GM12891 (cell line): Measurements from ENCODE around the gene UBE2D4.

ENCODE experiments used
- PAX5 ChIP-seq: IDR thresholded peaks from 2 replicates; pipeline ENCODE4 v1.6.1; 2011; ENCODE audit warnings: low read length, moderate library complexity, mild to moderate bottlenecking; ENCODE audit not compliant: insufficient read depth, severe bottlenecking
- POLR2A ChIP-seq: IDR thresholded peaks from 2 replicates; pipeline ENCODE4 v1.6.1; 2011; ENCODE audit warnings: low read depth, low read length, control low read depth
- POLR2AphosphoS5 ChIP-seq: IDR thresholded peaks from 2 replicates; pipeline ENCODE4 v1.6.1; 2011; ENCODE audit warnings: low read depth, low read length, control low read depth
- POU2F2 ChIP-seq: IDR thresholded peaks from 2 replicates; pipeline ENCODE4 v1.6.1; 2011; ENCODE audit warnings: low read depth, mild to moderate bottlenecking, control low read depth, low read length, moderate library complexity
- SPI1 ChIP-seq: IDR thresholded peaks from 2 replicates; pipeline ENCODE4 v1.6.1; 2011; ENCODE audit warnings: low read depth, low read length, control low read depth
- TAF1 ChIP-seq: IDR thresholded peaks from 2 replicates; pipeline ENCODE4 v1.6.1; 2011; ENCODE audit warnings: low read depth, low read length, control low read depth

DNA sequence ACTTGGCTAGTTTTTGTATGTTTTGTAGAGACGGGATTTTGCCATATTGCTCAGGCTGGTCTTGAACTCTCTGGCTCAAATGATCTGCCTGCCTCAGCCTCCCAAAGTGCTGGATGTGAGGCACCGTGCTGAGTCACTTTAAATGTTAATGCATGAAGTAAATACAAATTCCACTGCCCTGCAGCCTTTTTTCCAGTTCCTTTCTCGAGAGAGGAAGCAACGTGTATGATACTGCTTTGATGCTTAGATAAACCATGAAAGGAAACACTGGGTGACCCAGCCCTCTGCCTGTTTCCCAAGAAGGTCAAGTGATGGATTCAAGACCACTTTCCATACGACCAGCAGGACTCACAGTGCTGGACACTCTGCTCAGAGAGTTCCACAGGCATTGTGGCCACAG lies 45.6 kb upstream of the UBE2D4 start:
- TF ChIP-seq POLR2A (no peak), POLR2AphosphoS5 (no peak), POU2F2 (no peak), TAF1 (no peak), SPI1 (no peak), PAX5 (no peak)
